GM19240 (cell line): ENCODE data around the gene LXN.

Source experiments
- DNase-seq: peaks from one replicate; pipeline ENCODE4 v3.0.0; 2011; ENCODE audit warnings: low spot score; ENCODE audit not compliant: insufficient read length

LXN gene

DNA sequence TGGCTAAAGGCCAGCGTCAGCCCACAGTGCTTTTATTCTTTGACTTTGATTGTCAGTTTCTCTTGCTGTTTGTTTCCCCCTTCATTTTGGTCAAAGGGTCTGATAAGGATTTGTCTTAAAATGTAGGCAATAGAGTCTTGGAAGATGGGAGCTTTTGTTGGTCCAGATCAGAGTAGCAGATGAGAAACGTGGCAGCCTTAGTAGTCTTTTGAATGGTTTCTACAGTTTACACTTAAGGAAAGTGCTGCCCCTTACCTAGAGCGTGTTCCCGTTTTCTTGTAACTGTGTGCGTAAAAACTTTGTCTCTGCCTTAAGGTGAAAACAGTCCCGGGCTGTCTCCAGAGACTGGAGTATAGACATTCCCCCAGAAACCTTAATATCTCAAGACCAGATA, 630 bp downstream of the LXN start:
- peak; percentile 1 for DNase-seq

DNA sequence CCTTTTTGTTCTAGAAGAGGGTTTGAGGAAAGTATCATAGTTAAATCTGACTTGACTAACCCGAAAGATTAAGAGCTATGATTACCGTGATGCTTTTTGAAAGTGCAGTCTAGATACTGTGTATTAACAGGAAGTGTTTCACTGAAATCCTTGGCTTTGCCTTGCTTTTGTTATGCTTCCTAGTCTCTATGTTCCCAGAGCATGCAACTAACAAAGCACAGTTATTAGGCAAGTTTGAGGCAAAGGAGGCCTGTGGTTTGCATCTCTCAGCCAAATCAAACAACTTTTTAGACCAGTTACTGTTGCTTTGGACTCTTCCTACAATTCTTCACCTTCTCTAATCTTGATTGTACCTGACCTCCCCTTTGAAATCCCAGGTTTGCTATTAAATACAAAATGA, 3.9 kb downstream of the LXN start:
- no peak for DNase-seq

DNA sequence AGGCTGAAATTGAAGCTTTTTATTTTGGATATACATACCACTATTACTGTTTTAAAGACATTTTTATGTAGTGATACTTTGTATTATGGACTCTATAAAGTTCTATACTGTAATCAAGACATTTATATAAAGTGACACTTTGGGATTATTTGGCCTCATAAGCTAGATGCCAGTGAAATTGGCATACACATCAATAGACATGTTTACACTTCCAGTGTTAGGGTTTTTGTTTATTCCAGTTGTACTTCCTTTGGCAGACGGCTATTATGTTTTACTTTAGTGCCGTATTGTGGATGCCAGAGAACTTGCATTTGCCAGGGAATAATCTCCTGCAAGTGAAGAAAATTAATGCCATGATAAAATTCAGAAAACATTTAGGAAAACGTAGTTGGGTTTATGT, 6.0 kb downstream of the LXN start:
- DNase-seq = no peak

DNA sequence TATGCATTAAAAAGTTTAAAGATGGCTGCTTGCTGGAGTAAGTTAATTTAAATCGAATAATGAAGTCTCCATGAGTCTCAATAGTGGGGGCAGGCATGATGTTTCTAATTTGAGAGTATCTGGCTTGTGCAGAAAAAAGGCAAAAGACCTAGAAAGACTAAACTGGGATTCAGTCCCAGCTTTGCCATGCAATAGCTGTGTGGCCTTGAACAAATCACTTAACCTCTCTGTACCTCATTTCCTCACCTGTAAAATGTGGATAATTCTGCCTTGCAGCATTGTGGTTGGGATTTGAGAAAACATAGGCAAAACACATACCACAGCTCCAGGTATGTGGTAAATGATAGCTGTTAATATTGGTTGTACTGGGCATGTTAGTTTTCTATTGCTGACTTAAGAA, 8.6 kb downstream of the LXN start:
- DNase-seq = no peak

DNA sequence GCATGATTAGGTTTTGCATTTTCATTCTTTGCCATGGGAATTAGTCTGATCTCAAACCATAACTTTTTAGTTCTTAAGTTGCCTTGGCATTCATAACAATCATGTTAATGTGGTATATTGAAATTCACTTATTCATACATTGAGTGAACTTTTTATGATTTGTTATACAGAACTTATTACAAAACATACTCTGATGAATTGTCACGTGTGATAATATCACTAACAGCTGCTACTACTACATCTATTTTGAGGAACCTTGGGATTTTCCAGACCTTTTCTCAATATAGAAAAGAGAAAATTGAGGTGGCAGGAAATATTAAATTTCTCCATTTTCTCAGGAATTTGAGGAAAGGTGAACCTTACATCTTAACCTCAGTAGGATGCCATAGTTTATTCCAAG, 9.2 kb downstream of the LXN start:
- DNase-seq = no peak

DNA sequence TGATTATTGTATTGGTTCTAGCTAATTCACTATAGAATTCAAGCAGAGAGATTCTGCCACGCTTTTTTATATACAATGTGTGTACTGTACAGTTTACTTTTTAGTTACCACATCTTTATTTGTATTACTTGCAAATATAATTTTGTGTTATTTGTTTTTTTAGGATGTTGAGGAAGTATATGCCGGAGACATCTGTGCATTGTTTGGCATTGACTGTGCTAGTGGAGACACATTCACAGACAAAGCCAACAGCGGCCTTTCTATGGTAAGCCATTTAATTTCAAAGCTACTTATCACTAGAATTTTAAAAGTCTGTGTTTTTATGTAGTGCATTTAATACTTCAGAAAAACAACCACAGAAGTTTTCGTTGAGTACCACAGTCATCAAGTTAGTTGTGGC, 11.7 kb downstream of the LXN start:
- no peak for DNase-seq

DNA sequence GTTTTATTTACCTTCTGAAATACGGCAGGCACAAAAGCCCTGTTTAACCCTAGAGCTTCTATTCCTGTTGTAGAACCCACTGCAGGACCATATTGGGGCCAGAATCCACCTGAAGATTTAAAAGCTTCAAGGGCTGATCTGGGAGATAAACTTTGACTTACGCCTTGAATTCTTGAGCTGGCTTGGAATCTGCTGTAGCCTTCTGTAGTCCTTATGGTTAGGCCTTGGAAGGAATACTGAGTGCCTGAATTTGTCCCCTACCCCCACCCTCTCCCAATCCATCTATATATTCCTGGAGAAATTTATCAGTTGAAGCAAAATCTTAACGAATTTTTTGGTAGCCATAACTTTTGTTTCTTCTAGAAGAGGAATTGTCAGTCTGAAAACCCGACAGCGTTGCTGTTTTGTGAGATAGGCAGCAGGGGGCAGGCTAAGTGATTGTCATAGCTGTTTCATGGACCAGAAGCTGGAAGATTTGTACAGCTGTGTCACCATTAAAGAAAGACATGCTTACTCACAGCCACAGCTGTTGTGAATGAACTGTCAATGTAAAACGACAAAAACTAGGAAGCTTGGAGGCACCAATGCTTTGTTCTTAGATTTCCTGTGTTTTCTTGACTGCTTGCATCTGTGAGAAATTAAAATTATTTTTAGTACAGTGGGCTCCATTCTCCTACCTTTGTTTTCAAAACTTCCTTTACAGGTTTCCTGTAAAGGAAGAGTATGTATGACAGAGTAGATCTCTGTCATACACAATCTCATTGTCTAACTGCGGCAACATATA, 12.8 kb downstream of the LXN start:
- DNase-seq = no peak

DNA sequence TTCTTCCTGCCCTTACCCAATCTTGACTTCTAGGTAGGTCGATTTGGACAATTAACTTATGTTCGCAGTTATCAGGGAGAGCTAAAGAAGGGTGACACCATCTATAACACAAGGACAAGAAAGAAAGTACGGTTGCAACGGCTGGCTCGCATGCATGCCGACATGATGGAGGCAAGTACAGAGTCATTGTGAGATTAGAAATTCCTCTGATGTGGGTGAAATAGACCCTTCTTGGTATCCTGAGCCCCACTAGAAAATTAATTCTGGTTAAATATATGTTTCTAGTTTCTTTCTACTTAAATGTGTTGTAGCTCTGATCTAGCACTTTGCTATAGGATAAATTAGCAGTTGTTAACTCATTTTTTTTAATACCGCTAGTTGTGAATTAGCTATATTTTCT, 13.6 kb downstream of the LXN start:
- no peak for DNase-seq

DNA sequence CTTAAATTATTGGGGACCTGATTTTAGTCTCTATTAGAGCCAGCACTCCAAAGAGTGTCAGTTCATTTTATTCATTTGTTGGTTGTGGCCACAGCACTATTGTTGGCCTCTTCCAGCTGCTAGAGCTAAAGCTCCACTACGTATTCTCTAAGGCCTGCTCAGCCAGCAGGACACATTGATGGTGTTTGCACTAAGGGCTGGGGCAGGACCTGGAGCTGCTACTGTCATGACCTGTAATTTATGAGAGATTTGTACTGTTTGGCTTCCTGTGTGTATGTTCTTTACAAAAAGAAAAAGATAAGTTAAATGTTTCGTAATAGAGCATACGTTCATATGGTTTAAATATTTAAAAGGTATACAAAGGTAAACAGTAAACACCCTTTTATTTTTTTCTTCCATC, 20.0 kb downstream of the LXN start:
- DNase-seq = no peak

DNA sequence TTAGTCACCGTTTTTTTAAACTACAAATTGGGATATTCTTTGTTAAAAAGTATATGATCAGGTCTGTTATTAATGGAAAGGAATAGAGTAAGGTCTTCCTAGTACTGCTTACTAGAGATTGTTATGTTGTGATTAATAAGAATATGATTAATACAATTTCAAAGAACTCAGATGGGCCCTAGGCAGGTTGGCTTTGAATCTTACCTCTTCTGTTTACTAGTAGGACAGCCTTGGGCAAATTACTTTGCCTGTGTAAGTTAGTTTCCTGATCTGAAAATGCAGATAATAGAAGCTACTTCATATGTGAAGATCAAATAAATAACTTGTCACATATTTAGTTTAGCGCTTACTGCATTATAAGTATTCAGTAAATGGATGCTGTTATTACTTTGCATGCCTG, 21.3 kb downstream of the LXN start:
- DNase-seq = no peak

DNA sequence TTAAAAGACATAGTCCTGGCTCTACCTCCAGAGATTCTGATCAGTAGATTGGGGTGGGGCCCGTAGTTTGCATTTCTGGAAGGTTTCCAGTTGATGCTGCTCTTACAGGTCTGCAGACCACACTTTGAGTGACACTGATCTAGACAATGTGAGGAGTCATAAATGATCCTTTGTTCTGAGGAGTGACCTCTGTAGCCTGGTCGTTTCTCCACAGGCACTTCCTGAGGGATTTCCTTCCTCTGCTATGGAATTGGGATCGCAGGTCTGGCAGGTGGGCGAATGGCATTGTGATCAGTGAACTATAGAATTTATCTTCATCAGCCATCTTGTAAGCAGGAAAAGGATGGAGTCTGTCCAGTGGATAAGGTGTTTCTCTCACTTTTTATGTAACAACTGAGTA, 22.7 kb downstream of the LXN start:
- no peak for DNase-seq

DNA sequence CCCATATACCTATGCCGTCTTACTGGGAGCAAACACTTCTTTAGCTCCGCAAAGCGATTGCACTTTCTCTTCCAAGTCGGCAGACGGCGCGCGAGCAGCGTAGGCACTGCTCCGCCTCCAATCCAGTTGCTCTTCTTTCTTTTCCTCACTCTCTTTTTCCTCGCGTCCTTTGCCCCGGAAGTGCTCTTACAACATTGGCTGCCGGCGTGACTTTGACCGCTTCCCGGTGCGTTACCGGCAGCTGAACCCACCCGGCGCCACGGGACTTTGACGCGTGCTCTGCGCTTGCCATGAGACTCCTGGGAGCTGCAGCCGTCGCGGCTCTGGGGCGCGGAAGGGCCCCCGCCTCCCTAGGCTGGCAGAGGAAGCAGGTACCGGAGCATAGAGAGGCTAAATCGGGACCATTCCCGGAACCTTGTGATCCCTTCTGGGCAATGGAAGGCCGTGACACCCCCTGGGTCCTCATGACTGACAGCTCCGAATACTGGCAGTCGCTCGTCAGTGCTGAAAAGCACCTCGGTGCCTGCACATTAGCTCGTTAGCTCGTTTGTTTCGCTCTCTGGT, 28.0 kb downstream of the LXN start, which contains the start of gene GFM1:
TSS of gene GFM1 (plus strand) at position 183 of the 564 bp plus-strand sequence. CDS start at position 291, 108 bp downstream.
- DNase-seq = peak; percentile 58

DNA sequence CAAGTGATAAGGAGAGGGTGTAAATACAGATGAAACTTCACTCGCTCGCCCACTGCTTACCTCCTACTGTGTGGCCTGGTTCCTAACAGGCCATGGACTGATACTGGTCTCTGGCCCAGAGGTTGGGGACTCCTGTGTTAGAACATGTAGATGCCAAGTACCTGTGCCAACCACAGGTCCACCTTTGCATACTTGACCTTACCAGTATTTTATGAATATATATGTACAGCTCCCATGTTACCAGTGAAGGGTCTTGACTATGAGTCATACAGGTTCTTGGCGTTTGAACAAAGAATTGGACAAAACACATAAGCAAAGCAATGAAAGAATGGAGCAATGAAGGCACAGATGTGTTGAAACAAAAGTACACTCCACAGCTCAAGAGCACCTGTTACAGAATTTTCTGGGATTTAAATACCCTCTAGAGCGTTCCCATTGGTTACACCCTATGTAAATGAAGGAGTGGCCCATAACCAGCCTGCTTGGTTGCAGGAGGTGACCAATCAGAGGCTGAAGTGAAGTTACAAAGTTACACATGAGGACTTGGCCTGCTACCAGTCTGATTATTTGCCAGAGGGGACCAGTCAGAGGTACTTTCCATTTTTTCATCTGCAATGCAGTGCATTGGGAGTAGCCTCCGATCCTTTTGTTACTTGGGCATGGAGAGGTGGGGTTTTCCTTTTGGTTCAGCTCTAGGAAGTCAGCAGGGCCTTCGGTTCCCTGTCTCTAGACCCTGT, 29.8 kb downstream of the LXN start:
- DNase-seq = no peak

DNA sequence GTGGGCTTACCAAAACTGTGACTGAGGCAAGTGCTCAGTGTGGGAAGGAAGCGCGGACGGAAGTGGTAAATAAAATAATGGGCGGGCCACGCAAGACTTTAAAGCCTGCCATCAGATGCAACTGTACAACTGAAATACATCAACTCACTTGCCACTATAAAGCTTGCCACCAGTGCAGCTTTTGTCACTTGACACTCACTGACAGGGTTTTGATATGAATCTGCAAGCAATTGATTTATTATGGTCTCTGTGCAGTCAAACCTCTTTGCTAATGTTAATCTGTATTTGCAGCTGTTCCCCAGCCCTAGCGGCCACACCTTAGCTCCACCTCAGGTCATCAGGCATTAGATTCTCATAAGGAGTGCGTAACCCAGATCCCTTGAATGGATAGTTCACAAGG, 30.4 kb downstream of the LXN start:
- DNase-seq = no peak

DNA sequence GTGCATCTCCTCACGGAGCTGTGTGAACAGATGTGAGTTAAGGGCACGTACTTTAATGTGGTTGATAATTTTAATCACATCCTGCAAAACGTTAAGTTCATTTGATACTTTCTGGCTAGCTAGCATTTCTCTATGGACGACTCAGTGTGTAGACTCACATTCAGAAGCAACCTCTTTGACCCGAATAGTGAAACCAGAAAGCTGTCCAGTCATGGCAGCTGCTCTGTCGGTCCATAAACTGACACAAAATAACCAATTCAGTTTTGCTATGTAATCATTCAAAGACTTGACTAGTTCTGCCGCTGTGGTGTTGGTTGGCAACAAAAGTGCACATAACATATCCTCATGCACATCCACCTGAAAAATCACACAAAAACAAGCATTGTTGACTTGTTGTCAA, 31.8 kb downstream of the LXN start:
- no peak for DNase-seq

DNA sequence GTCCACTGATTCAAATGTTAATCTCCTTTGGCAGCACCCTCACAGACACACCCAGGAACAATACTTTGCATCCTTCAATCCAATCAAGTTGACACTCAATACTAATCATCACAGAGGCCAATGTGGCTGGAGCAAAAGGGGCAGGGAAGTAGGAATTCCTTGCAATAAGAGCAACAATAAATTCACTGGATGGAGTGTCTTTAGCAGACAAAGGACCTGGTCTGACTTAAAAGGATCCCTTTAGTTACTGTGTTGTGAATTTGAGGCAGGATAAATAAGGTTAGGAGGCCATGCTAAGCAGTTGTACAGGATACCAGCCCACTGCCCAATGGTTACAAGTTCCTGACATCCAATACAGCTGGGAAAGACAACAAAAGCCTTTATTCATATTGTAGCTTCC, 40.5 kb downstream of the LXN start:
- DNase-seq = no peak

DNA sequence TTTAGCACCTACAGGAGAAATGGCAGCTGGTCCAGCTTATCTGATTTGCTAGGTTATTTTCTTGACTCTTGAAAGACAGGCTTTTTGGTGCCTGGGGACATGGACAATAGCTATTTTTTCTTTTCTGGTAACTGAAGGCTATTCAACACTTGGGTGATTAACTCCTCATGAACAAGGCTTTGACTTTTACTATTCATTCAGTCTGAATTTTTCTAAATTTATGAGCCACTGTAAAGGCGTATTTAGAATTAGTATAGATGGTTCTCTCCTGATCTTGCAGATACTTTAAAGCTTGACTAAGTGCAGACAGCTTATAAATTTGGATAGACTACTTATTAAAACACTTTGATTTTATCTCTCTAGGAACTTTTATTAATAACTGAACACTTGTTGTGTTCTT, 46.6 kb downstream of the LXN start:
- DNase-seq = no peak

DNA sequence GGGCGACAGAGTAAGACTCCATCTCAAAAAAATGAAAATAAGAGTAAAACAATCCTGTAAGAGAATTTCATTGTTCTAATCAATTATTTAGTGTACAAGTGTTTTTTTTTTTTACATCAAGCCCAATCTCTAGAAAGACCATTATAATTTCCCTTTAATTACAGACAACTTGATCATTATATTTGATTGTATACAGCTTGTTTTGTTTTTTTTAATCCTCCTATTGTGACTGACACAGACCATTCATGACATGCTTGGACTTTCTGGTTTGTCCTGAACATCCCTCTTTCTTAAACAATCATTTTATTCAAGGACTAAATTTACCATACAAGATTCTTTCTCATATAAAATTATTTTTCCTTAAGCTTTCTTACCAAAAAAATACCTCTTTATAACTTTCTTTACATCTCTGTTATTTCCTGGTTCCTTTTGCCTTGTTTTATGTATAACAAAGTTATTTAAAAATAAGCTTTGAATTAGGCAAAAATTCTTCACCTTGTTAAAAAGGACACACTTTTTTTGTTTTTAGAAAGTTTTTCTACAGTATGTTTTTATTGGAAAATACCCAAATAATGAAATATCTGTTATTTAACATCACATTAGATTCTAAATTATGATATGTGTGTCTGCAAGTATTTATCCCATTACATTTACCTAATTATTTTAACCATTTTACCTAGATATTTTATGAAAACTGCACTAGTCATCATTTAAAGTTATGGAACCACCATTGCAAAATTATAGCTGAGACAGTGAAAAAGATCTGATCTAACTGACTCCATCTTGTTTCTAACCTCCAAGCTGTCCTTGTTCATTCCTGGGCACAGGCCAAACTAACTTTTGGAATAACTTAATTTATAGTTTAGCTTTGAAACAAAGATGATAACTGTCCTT, 54.2 kb downstream of the LXN start:
- DNase-seq = no peak
